NCI-H524 treated with DMSO at 0.1 percent for 48 hours (cell line): Measurements from ENCODE around the gene CAMK1.

Source experiments
- DNase-seq: peaks from one replicate; lab custom pipeline; 2025; lab: John Stamatoyannopoulos, UW

The CAMK1 gene

DNA sequence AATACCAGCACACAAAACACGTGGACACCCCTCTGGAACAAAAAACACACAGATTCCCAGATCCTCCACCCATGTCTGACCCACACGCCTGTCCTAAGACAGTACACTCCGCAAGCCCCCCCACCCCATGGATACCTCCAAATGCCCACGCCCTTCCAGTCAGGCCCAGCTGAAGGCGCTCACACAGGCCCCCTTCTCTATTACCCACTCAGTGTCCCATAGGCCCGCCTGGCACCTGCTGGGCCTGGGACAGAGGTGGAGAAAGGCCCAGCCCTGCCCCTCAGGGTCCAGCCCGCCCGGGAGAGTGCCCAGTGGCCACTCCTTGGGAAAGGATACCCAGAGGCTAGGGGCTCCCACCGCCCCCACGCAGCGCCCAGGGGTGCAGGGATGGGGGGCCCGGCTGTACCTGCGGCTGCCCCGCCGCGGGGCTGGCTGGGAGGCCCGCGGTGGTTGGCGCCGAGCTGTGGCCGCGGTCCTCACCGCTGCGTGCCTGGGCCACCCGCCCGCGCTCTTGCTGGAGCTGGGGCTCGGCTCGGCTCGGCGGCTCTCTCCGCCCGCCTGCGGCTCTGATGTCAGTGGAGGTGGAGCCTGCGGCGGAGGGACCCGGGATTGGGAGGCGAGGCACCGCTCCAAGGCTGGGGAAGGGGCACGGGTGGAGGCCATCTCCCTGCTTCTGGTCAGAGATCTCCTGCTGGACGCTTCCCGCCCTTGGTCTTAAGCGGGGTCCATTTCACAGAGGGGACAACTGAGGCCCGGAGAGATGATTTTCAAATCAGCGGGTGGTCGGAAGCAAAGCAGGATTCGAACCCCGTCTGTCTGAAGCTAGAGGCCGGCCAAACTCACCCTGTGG is at the start of gene CAMK1:
Gene CAMK1 (minus strand): TSS at position 522 of the 850 bp plus-strand sequence. CDS start 2,198 bp downstream, outside the sequence.
- DNase-seq, result no peak

- DNase-seq, result no peak
These were observed 49.1 kb upstream of the CAMK1 start for GRCh38 chr3:9818666-9819335.

GRCh38 chr3:9817436-9817835 is 47.7 kb upstream of the CAMK1 start:
- no peak for DNase-seq

- no peak for DNase-seq
These were observed 46.2 kb upstream of the CAMK1 start for GRCh38 chr3:9815986-9816385.

DNA sequence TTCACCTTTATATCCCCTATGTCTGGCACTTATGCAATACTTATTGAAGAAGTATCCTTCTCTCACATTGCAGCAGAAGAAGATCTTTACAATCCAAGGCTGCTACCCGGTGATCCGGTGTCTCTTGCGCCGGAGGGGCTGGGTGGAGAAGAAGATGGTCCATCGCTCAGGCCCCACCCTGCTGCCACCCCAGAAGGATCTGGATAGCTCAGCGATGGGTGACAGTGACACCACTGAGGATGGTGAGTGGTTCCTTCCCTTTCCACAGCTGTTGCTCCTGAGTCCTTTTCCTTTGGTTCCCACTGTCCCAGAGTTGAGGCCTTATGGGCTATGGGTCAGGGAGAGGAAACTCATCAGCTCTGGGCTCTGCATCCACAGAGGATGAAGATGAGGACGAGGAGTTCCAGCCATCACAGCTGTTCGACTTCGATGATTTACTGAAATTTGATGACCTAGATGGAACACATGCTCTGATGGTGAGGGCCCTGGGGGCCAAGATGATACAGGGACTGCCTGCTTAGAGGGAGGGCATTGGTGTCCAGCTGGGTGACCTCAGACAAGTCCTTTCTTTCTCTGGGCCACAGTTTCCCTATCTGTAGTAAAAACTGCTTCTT is 43.2 kb upstream of the CAMK1 start:
- DNase-seq, result no peak

- no peak for DNase-seq
These were observed 41.1 kb upstream of the CAMK1 start for GRCh38 chr3:9810846-9811245.

GRCh38 chr3:9810433-9810770 is 40.7 kb upstream of the CAMK1 start:
- DNase-seq, result no peak

- no peak for DNase-seq
These were observed 40.1 kb upstream of the CAMK1 start, which contains the start of gene TTLL3 for GRCh38 chr3:9809615-9810432. Gene TTLL3 (plus strand): TSS chr3:9810262. CDS start chr3:9810662, 400 bp downstream.

DNA sequence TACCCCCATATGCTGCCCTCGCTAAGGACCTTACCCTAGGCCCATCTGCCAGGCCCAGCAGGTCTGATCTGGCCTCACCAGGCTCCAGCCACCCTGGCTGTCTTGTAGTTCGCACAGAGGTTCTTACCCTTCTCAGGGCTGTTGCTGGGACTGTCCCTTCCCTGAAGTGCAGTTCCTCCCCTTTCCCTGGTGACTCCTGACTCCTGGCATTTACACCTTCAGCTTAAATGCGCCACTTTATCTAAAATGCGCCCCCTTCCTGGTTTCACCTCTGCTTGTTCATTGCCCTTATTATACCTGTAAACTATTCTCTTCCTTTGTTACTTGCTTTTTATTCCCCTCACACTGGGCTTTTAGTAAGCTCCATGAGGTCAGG is 39.5 kb upstream of the CAMK1 start:
- DNase-seq, result peak; percentile 16

DNA sequence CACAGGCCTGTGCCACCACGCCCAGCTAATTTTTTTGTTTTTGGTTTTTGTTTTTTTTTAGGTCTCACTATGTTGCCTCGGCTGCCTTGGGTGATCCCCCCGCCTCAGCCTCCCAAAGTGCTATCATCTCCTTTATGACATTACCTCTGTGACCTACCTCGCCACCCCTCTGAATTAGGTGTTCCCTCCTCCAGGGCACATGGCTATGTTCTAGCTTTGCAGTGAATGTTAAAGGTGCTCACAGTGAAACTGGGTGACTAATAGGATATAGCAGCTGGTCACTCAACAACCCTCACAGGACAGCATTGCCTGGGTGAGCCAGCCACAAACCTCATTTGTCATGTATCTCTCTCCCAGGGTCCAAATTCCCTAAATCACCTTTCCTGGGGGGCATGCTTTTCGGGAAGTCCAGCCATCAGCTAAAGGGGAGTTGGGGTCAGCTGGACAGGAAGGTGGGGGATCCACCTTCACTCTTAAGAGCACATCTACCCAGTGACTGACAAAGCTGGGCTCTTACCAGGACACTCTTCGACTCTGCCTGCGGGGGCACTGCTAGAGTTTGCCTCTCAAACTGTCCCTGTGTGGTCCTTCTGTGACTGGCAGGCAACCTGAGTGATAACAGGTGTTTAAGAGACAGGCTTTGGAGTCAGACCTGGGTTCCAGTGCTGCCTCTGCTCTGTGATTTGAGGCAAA is 38.7 kb upstream of the CAMK1 start:
- no peak for DNase-seq

DNA sequence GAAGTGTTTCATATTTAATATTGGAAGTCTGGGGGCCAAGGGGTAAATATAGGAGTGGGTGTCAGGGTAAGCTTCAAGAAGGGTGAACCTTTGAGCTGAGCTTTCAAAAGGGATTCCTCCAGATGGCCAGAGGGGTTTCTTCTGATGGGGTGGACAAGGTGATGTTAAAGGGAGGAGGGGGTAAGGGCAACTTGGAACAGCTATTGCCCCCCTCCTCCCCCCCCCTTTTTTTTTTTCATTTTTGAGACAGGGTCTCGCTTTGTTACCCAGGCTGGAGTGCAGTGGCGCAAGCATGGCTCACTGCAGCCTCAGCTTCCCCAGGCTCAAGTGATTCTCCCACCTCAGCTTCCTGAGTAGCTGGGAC is 38.2 kb upstream of the CAMK1 start:
- no peak for DNase-seq

GRCh38 chr3:9806688-9807589 is 37.2 kb upstream of the CAMK1 start:
- DNase-seq, result no peak

DNA sequence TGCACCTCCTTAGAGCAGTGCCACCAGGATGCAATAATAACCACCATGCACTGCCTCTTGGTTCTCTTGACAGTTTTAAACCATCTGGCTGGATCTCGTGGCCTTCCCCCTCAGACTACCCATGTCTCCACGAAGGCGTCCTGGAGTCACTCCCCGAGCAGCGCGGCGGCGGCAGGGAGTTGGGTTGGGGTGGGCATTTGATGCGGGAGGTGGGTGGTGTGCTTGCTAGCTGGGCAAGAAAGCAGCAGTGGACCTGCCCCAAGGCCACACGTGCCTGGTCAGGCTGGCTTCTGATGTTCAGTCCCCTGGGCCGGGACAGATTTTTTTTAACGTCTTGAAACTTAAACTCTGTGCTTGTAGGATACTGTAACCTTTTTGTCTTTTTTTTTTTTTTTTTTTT is 36.4 kb upstream of the CAMK1 start:
- DNase-seq, result no peak

GRCh38 chr3:9804996-9805395 is 35.2 kb upstream of the CAMK1 start:
- no peak for DNase-seq

GRCh38 chr3:9803494-9803893 is 33.7 kb upstream of the CAMK1 start:
- DNase-seq, result no peak

DNA sequence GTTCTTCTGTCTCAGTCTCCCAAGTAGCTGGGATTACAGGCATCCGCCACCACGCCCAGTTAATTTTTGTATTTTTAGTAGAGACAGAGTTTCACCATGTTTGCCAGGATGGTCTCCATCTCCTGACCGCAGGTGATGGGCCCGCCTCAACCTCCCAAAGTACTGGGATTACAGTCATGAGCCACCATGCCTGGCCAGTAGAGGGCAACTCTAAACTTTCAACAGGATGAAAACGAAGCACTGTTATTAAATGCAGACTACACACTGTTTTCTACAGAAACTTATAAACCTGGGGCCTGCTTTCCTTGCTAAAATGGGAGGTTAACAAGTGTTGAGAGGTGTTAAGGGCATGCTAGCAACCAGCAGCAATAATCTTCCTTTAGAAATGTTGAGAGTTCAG is 30.8 kb upstream of the CAMK1 start:
- no peak for DNase-seq

- DNase-seq, result no peak
These were observed 27.6 kb upstream of the CAMK1 start for GRCh38 chr3:9797196-9797945.

DNA sequence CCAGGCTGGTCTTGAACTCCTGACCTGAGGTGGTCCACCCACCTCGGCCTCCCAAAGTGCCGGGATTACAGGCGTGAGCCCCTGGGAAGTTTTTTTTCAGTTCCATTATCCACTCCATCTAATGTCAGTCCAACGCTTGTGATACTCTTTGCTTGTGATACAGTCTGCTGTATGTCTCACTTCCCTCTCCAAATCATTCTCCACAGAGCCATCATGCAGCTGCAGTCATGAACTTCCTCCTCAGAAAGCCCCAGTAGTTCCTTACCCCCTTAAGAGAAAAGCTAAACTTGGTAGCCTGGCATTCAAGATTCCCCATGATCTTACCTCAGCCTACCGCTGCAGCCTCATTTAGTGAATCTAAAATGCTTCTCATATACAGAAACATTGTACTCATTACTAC is 25.5 kb upstream of the CAMK1 start:
- no peak for DNase-seq

- DNase-seq, result no peak
These were observed 24.7 kb upstream of the CAMK1 start for GRCh38 chr3:9794400-9794799.
